SK-N-SH (cell line): ENCODE measurements around the gene WNT9B. TPM values are rescaled to one million over a fixed set of nuclear protein-coding genes. Genes with fewer than 3 reads are reported as not detected.
"Not testable (repeated sequence)": the region's sequence is repeated elsewhere in the genome, so short reads cannot be mapped to it uniquely, and the experiment has no call there.

Experiments
- CTCF ChIA-PET: fragments of 300-600, 350-600 bp; formaldehyde crosslinking; extraction: SDS; loops from one replicate; lab custom pipeline; 2021; lab: Yijun Ruan, JAX
- POLR2A ChIA-PET: fragments of 350-600 bp; sonication (Branson Sonifier 250); formaldehyde crosslinking; extraction: SDS; loops from one replicate; lab custom pipeline; 2020; ENCODE audit warnings: antibody characterized with exemption, inconsistent platforms; lab: Yijun Ruan, JAX
- DNase-seq: peaks from one replicate; pipeline ENCODE4 v3.0.0; 2012
- H2AFZ ChIP-seq: fragments of 200-600 bp; sonication (generic); 2 replicates; pipeline ENCODE4 v1.8.1; 2016; ENCODE audit warnings: antibody characterized with exemption, mild to moderate bottlenecking, low read depth
- H3F3A ChIP-seq: fragments of 200-600 bp; sonication (generic); replicated peaks from 2 replicates; pipeline ENCODE3; 2016; ENCODE audit warnings: antibody characterized with exemption, mild to moderate bottlenecking; ENCODE audit not compliant: insufficient read depth
- H3K27ac ChIP-seq, 2 experiments: fragments of 200-500 bp in 1 of 2; fragments of 200-600 bp in 1 of 2; sonication (Bioruptor generic) in 1 of 2; sonication (generic), shearing (Covaris generic) in 1 of 2; 2 replicates each; pipeline versions ENCODE4 v1.5.1 to v1.6.1; 2014 to 2016; ENCODE audit warnings: low read depth in 2 of 2, inconsistent platforms in 1 of 2, low read length in 1 of 2, mild to moderate bottlenecking in 1 of 2, mixed read lengths in 1 of 2
- H3K27me3 ChIP-seq: fragments of 200-600 bp; sonication (generic), shearing (Covaris generic); 2 replicates; pipeline ENCODE4 v1.6.1; 2016; ENCODE audit warnings: mixed run types; ENCODE audit not compliant: insufficient read depth
- H3K36me3 ChIP-seq, 2 experiments: fragments of 200-500 bp in 1 of 2; fragments of 200-600 bp in 1 of 2; sonication (Bioruptor generic) in 1 of 2; sonication (generic) in 1 of 2; replicated peaks in 1 of 2; 2 replicates each; pipeline versions ENCODE3 to v1.5.1; 2014 to 2016; ENCODE audit warnings: low read length in 1 of 2, mild to moderate bottlenecking in 1 of 2; ENCODE audit not compliant: insufficient read depth in 2 of 2, control insufficient read depth in 1 of 2
- H3K4me1 ChIP-seq, 2 experiments: fragments of 200-500 bp in 1 of 2; fragments of 200-600 bp in 1 of 2; sonication (Bioruptor generic) in 1 of 2; sonication (generic), shearing (Covaris generic) in 1 of 2; 2 replicates each; pipeline versions ENCODE4 v1.5.1 to v1.6.1; 2014 to 2016; ENCODE audit warnings: low read depth in 1 of 2, low read length in 1 of 2, mixed run types in 1 of 2; ENCODE audit not compliant: insufficient read depth in 2 of 2, control insufficient read depth in 1 of 2
- H3K4me2 ChIP-seq: fragments of 200-600 bp; sonication (generic), shearing (Covaris generic); 2 replicates; pipeline ENCODE4 v1.6.1; 2017; ENCODE audit warnings: mixed run types
- H3K4me3 ChIP-seq, 2 experiments: fragments of 200-500 bp in 1 of 2; fragments of 200-600 bp in 1 of 2; sonication (Bioruptor generic) in 1 of 2; sonication (generic), shearing (Covaris generic) in 1 of 2; 2 replicates each; pipeline versions ENCODE4 v1.5.1 to v1.8.1; 2014 to 2016; ENCODE audit warnings: low read depth in 2 of 2, inconsistent platforms in 1 of 2, low read length in 1 of 2, mild to moderate bottlenecking in 1 of 2, mixed read lengths in 1 of 2, moderate library complexity in 1 of 2
- H3K79me2 ChIP-seq: fragments of 200-600 bp; sonication (generic); 2 replicates; pipeline ENCODE4 v1.8.1; 2017; ENCODE audit warnings: mild to moderate bottlenecking; ENCODE audit not compliant: insufficient read depth
- H3K9ac ChIP-seq: fragments of 200-600 bp; sonication (generic); 2 replicates; pipeline ENCODE4 v1.6.1; 2017; ENCODE audit warnings: mixed run types
- H3K9me2 ChIP-seq: fragments of 200-600 bp; sonication (generic); 2 replicates; pipeline ENCODE4 v1.6.1; 2017; ENCODE audit warnings: mixed run types
- H3K9me3 ChIP-seq: fragments of 200-600 bp; sonication (generic); 2 replicates; pipeline ENCODE4 v1.6.1; 2017; ENCODE audit warnings: mixed run types, mild to moderate bottlenecking, moderate library complexity
- H4K20me1 ChIP-seq: fragments of 200-600 bp; sonication (generic); 2 replicates; pipeline ENCODE4 v1.6.1; 2017; ENCODE audit warnings: mild to moderate bottlenecking, mixed run types; ENCODE audit not compliant: insufficient read depth
- CTCF ChIP-seq: fragments of 200-600 bp; sonication (generic); IDR thresholded peaks from 2 replicates; pipeline ENCODE4 v1.6.1; 2017; ENCODE audit warnings: antibody characterized with exemption, mild to moderate bottlenecking, moderate library complexity
- ELF1 ChIP-seq: IDR thresholded peaks from 2 replicates; pipeline ENCODE4 v1.4.0; 2012
- MAX ChIP-seq: IDR thresholded peaks from 2 replicates; pipeline ENCODE4 v1.4.0; 2012; ENCODE audit warnings: low read depth
- MXI1 ChIP-seq: IDR thresholded peaks from 2 replicates; pipeline ENCODE4 v1.6.1; 2012; ENCODE audit warnings: mild to moderate bottlenecking, low read depth, low read length, improper control_type of control experiment
- RAD21 ChIP-seq: IDR thresholded peaks from 2 replicates; pipeline ENCODE4 v1.6.1; 2012; ENCODE audit warnings: mild to moderate bottlenecking, low read length
- SMC3 ChIP-seq: IDR thresholded peaks from 2 replicates; pipeline ENCODE4 v1.6.1; 2012; ENCODE audit warnings: low read depth, low read length, improper control_type of control experiment
- TCF12 ChIP-seq: IDR thresholded peaks from 2 replicates; pipeline ENCODE4 v1.4.0; 2012
- USF2 ChIP-seq: fragments of 150-350 bp; IDR thresholded peaks from 2 replicates; pipeline ENCODE4 v1.6.1; 2017; ENCODE audit warnings: antibody characterized with exemption, low read length, low read depth, borderline replicate concordance
- WGBS: methylation state at CpG from one replicate; pipeline ENCODE4 v1.1.6; 2017; ENCODE audit warnings: low lambda C conversion rate; 5-methylcytosine and 5-hydroxymethylcytosine counted together
- polyA plus RNA-seq, 3 experiments: library from polyadenylated mRNA; depleted of rRNA; stranded (reverse); fragments of >200 nt; gene quantifications; 2 replicates each; pipeline ENCODE4 v1.2.3, GENCODE V29; 2012

WNT9B gene
- polyA plus RNA-seq, 1 of the 3 experiments (the other 2 are of a cell fraction): not detected

- TF ChIP-seq CTCF (no peak), MXI1 (no peak), TCF12 (no peak)
- TF ChIP-seq, all 33 proteins: peak for 0
These were observed 12.2 kb upstream of the WNT9B start (continued) for GRCh38 chr17:46839211-46839610.

GRCh38 chr17:46840596-46840995 lies 10.8 kb upstream of the WNT9B start:
- H3K4me1 ChIP-seq, H3K9me2 ChIP-seq, H3K27ac ChIP-seq, H3K36me3 ChIP-seq, H3K9ac ChIP-seq, H3K79me2 ChIP-seq, H3F3A ChIP-seq, H3K4me2 ChIP-seq, DNase-seq, H2AFZ ChIP-seq, H3K4me3 ChIP-seq, POLR2A ChIA-PET, H4K20me1 ChIP-seq, H3K9me3 ChIP-seq: not testable (repeated sequence)
- H3K27me3 ChIP-seq: peaks cover 17% of the 10 kb centered on the region; the same call in 1 of the 2 replicates
- CTCF ChIA-PET: interaction anchor here (0.9 to 10.1 kb wide), 21 partner anchors 9 to 161 kb away, joined by 3 to 210 read pairs (median 10); partner anchors contain the start of gene WNT9B
- WGBS: 49% methylated on average over 3 of the region's 3 CpGs

- Histone ChIP-seq H3K9me3 (no peaks in the 10 kb centered on the region), H4K20me1 (no peaks in the 10 kb centered on the region), H3K4me1 (peaks cover 0 to 3% of the 10 kb centered on the region in 2 experiments; a peak in 1 of 4 replicates), H3F3A (no peaks in the 10 kb centered on the region), H3K27ac (no peak overlapping the region), H3K4me2 (peak overlapping the region; percentile 65), H3K27me3 (peaks cover 23% of the 10 kb centered on the region; the same call in 1 of the 2 replicates), H2AFZ (no peak overlapping the region; the same call in 1 of the 2 replicates), H3K79me2 (no peaks in the 10 kb centered on the region), H3K4me3 (peak overlapping the region; percentile 39 to 47), H3K9ac (no peak overlapping the region), H3K36me3 (no peaks in the 10 kb centered on the region), H3K9me2 (no peaks in the 10 kb centered on the region)
- POLR2A ChIA-PET: no interaction called here
- CTCF ChIA-PET: interaction anchor here (0.5 to 10.1 kb wide), 75 partner anchors 8 to 1260 kb away, joined by 3 to 210 read pairs (median 5); partner anchors contain the start of gene WNT9B
- TF ChIP-seq CTCF: peak; percentile 79
- no peak for TF ChIP-seq USF2
- TF ChIP-seq ELF1: no peak
- no peak for TF ChIP-seq MAX
- peak; percentile 72 for TF ChIP-seq RAD21
- peak; percentile 90 for TF ChIP-seq SMC3
- 21% methylated on average over 27 of the region's 43 CpGs for WGBS
- peak; percentile 96 for DNase-seq
These were observed 9.6 kb upstream of the WNT9B start for GRCh38 chr17:46841561-46842379.
